ENCODE data around the gene UPB1.

Gene UPB1

GRCh38 chr22:24555165-24556039 is 60.3 kb downstream of the UPB1 start, which contains the start of gene SNRPD3:
TSS of gene SNRPD3 (plus strand) at chr22:24555999. CDS start at chr22:24557675, 1,676 bp downstream.
- in situ Hi-C loops (cut with MboI; ENCODE audit: low sequenced_read_pairs): no loop called here

GRCh38 chr22:24559471-24559870 is 64.3 kb downstream of the UPB1 start:
- in situ Hi-C loops (cut with MboI; ENCODE audit: low sequenced_read_pairs): no loop called here

- in situ Hi-C loops (cut with MboI; ENCODE audit: low sequenced_read_pairs): no loop called here
Observed at GRCh38 chr22:24563246-24563645, 68.1 kb downstream of the UPB1 start.

GRCh38 chr22:24564376-24565058 is 69.4 kb downstream of the UPB1 start:
- in situ Hi-C loops (cut with MboI; ENCODE audit: low sequenced_read_pairs): no loop called here

GRCh38 chr22:24565077-24565476 is 69.9 kb downstream of the UPB1 start:
- in situ Hi-C loops (cut with MboI; ENCODE audit: low sequenced_read_pairs): no loop called here

GRCh38 chr22:24566899-24567511 is 71.9 kb downstream of the UPB1 start:
- in situ Hi-C loops (cut with MboI; ENCODE audit: low sequenced_read_pairs): no loop called here

- in situ Hi-C loops (cut with MboI; ENCODE audit: low sequenced_read_pairs): no loop called here
Observed at GRCh38 chr22:24567668-24568067, 72.5 kb downstream of the UPB1 start.

GRCh38 chr22:24571266-24571665 is 76.1 kb downstream of the UPB1 start:
- in situ Hi-C loops (cut with MboI; ENCODE audit: low sequenced_read_pairs): no loop called here

- in situ Hi-C loops (cut with MboI; ENCODE audit: low sequenced_read_pairs): no loop called here
Observed at GRCh38 chr22:24576778-24577177, 81.6 kb downstream of the UPB1 start.
